Subcutaneous abdominal adipose tissue (tissue), 5 donors: ENCODE measurements around the gene ANAPC15.
A peak's percentile ranks its signal among the peaks of the same experiment; 100 is the strongest.

Experiments
- H3K27ac ChIP-seq: one replicate; pipeline ENCODE4 v1.7.0; 2013; ENCODE audit warnings: low read depth, mild to moderate bottlenecking, inconsistent platforms, low read length, moderate library complexity
- H3K27me3 ChIP-seq, 5 donors: one replicate each; pipeline ENCODE4 v1.7.0; 2013; ENCODE audit warnings: low read length in 5 of 5, inconsistent platforms in 1 of 5; ENCODE audit not compliant: control insufficient read depth in 5 of 5, insufficient read depth in 4 of 5
- H3K36me3 ChIP-seq, 5 donors: one replicate each; pipeline ENCODE4 v1.7.0; 2013; ENCODE audit warnings: low read length in 5 of 5; ENCODE audit not compliant: control insufficient read depth in 5 of 5, insufficient read depth in 5 of 5
- H3K4me1 ChIP-seq, 5 donors: one replicate each; pipeline ENCODE4 v1.7.0; 2013; ENCODE audit warnings: low read length in 5 of 5, mild to moderate bottlenecking in 3 of 5, moderate library complexity in 1 of 5; ENCODE audit not compliant: control insufficient read depth in 5 of 5, insufficient read depth in 5 of 5
- H3K4me3 ChIP-seq, 5 donors: one replicate each; pipeline ENCODE4 v1.7.0; 2013; ENCODE audit warnings: low read length in 5 of 5, low read depth in 1 of 5
- H3K9ac ChIP-seq, 5 donors: one replicate each; pipeline ENCODE4 v1.7.0; 2013; ENCODE audit warnings: low read length in 5 of 5, mild to moderate bottlenecking in 4 of 5, moderate library complexity in 3 of 5
- H3K9me3 ChIP-seq, 5 donors: one replicate each; pipeline ENCODE4 v1.7.0; 2013; ENCODE audit warnings: low read length in 5 of 5; ENCODE audit not compliant: control insufficient read depth in 5 of 5
- donor health status: healthy.
- donor health status: healthy.
- donor health status: healthy.
- donor health status: healthy.
- donor health status: healthy.

The ANAPC15 gene

GRCh38 chr11:72111300-72112142 is 974 bp downstream of the ANAPC15 start:
- Histone ChIP-seq H3K27ac (peak overlapping the region; percentile 96), H3K36me3 (peaks cover 0 to 17% (median 8%) of the 10 kb centered on the region in 5 donors), H3K9me3 (no peaks in the 10 kb centered on the region), H3K9ac (peak overlapping the region; percentile 89 to 96 (median 95)), H3K27me3 (no peaks in the 10 kb centered on the region), H3K4me3 (peak overlapping the region; percentile 52 to 93 (median 87)), H3K4me1 (peaks cover 5 to 18% (median 14%) of the 10 kb centered on the region in 5 donors)

- peaks cover 8 to 28% (median 26%) of the 10 kb centered on the region in 5 donors for H3K4me1 ChIP-seq
- no peaks in the 10 kb centered on the region for H3K27me3 ChIP-seq
- H3K36me3 ChIP-seq = peaks cover 0 to 20% (median 8%) of the 10 kb centered on the region in 5 donors
- H3K27ac ChIP-seq = no peak within 1 kb of the TSS
- H3K4me3 ChIP-seq = no peak within 1 kb of the TSS
- H3K9ac ChIP-seq = no peak within 1 kb of the TSS
- H3K9me3 ChIP-seq = no peaks in the 10 kb centered on the region
These were observed 6.6 kb downstream of the ANAPC15 start, which contains the start of gene TOMT for GRCh38 chr11:72105888-72106287. TOMT (plus strand) TSS chr11:72105924; CDS start chr11:72105952, 28 bp downstream.

GRCh38 chr11:72103754-72104167 is 8.7 kb downstream of the ANAPC15 start:
- Histone ChIP-seq H3K4me1 (peaks cover 16 to 46% (median 44%) of the 10 kb centered on the region in 5 donors), H3K27me3 (no peaks in the 10 kb centered on the region), H3K9ac (peak overlapping the region; percentile 50 to 87 (median 72)), H3K4me3 (peak overlapping the region; percentile 54 to 74 (median 60)), H3K36me3 (peaks cover 0 to 32% (median 9%) of the 10 kb centered on the region in 5 donors), H3K27ac (peak overlapping the region; percentile 95), H3K9me3 (no peaks in the 10 kb centered on the region)

GRCh38 chr11:72102946-72103753 is 9.3 kb downstream of the ANAPC15 start, which contains the start of gene LAMTOR1:
LAMTOR1 (minus strand) TSS chr11:72103297; CDS start chr11:72103224, 73 bp downstream.
- peak within 1 kb of the TSS; percentile 91 to 99 (median 97) for H3K9ac ChIP-seq
- H3K9me3 ChIP-seq = no peaks in the 10 kb centered on the region
- H3K4me3 ChIP-seq = peak within 1 kb of the TSS; percentile 82 to 93 (median 89)
- H3K36me3 ChIP-seq = peaks cover 0 to 32% (median 15%) of the 10 kb centered on the region in 5 donors
- H3K27me3 ChIP-seq = no peaks in the 10 kb centered on the region
- peaks cover 16 to 48% (median 44%) of the 10 kb centered on the region in 5 donors for H3K4me1 ChIP-seq
- H3K27ac ChIP-seq = peak within 1 kb of the TSS; percentile 95

GRCh38 chr11:72102631-72102945 is 9.9 kb downstream of the ANAPC15 start:
- Histone ChIP-seq H3K36me3 (peaks cover 0 to 32% (median 21%) of the 10 kb centered on the region in 5 donors), H3K27me3 (no peaks in the 10 kb centered on the region), H3K9ac (peak overlapping the region; percentile 91 to 99 (median 97)), H3K4me3 (peak overlapping the region; percentile 82 to 93 (median 89)), H3K9me3 (no peaks in the 10 kb centered on the region), H3K4me1 (peaks cover 16 to 48% (median 44%) of the 10 kb centered on the region in 5 donors), H3K27ac (peak overlapping the region; percentile 95)

- H3K27ac ChIP-seq = peak overlapping the region; percentile 95
- H3K9ac ChIP-seq = peak overlapping the region; percentile 91 to 99 (median 97)
- H3K36me3 ChIP-seq = peaks cover 0 to 36% (median 25%) of the 10 kb centered on the region in 5 donors
- peak overlapping the region; percentile 82 to 93 (median 89) for H3K4me3 ChIP-seq
- H3K4me1 ChIP-seq = peaks cover 16 to 48% (median 44%) of the 10 kb centered on the region in 5 donors
- H3K9me3 ChIP-seq = no peaks in the 10 kb centered on the region
- H3K27me3 ChIP-seq = no peaks in the 10 kb centered on the region
These were observed 10.3 kb downstream of the ANAPC15 start for GRCh38 chr11:72102162-72102561.

- H3K27me3 ChIP-seq = no peaks in the 10 kb centered on the region
- peaks cover 0 to 44% (median 30%) of the 10 kb centered on the region in 5 donors for H3K36me3 ChIP-seq
- peak overlapping the region in 4 of 5 donors; percentile 23 to 91 (median 56) for H3K9ac ChIP-seq
- H3K9me3 ChIP-seq = no peaks in the 10 kb centered on the region
- no peak overlapping the region for H3K27ac ChIP-seq
- no peak overlapping the region for H3K4me3 ChIP-seq
- H3K4me1 ChIP-seq = peaks cover 16 to 48% (median 44%) of the 10 kb centered on the region in 5 donors
These were observed 12.0 kb downstream of the ANAPC15 start for GRCh38 chr11:72100462-72100861.

- Histone ChIP-seq H3K27ac (no peak overlapping the region), H3K4me1 (peaks cover 16 to 48% (median 44%) of the 10 kb centered on the region in 5 donors), H3K27me3 (no peaks in the 10 kb centered on the region), H3K4me3 (no peak overlapping the region), H3K36me3 (peaks cover 0 to 48% (median 34%) of the 10 kb centered on the region in 5 donors), H3K9ac (peak overlapping the region in 3 of 5 donors; percentile 49 to 63 (median 56)), H3K9me3 (no peaks in the 10 kb centered on the region)
These were observed 12.5 kb downstream of the ANAPC15 start for GRCh38 chr11:72100009-72100408.

- Histone ChIP-seq H3K4me3 (no peak overlapping the region), H3K27ac (no peak overlapping the region), H3K36me3 (peaks cover 2 to 59% (median 43%) of the 10 kb centered on the region in 5 donors), H3K27me3 (no peaks in the 10 kb centered on the region), H3K9me3 (no peaks in the 10 kb centered on the region), H3K9ac (peak overlapping the region in 1 of 5 donors; percentile 5), H3K4me1 (peaks cover 16 to 45% (median 42%) of the 10 kb centered on the region in 5 donors)
These were observed 13.8 kb downstream of the ANAPC15 start for GRCh38 chr11:72098741-72099140.
